Effector CD4-positive, alpha-beta T cell (primary cell): Measurements from ENCODE around the gene CHD1.

Experiments
- DNase-seq: peaks from one replicate; pipeline ENCODE4 v3.0.0-alpha.2; 2020

Gene CHD1

DNA sequence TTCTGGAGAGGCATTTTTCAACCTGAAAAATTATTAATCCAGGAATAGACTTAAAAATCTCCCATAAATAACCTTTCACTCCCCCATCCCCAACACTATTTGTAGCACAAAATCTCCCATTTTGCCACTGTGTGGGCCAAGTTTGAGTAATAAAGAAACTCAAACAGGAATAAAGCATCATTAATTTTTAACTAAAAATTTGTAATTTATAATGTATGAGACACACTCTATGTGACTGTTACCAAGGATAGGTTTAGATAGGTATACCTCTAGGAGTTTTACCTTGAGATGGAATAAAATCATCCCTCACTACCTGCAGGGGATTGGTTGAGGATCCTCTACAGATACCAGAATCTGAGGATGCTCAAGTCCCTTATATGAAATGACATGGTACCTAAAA is 30.1 kb downstream of the CHD1 start:
- DNase-seq = no peak

DNA sequence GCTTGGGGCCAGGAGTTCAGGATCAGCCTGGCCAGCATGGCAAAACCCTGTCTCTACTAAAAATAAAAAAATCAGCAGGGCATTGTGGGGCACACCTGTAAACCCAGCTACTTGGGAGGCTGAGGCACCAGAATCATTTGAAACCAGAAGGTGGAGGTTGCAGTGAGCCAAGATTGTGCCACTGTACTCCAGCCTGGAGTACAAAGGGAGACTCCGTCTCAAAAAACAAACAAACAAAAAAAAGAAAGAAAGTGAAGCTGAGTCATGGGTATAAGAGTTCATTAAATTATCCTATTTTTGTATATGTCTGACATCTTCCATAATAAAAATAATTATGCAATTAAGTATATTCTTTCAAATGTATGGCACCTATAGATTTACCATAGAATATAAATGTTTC is 37.2 kb downstream of the CHD1 start:
- no peak for DNase-seq

DNA sequence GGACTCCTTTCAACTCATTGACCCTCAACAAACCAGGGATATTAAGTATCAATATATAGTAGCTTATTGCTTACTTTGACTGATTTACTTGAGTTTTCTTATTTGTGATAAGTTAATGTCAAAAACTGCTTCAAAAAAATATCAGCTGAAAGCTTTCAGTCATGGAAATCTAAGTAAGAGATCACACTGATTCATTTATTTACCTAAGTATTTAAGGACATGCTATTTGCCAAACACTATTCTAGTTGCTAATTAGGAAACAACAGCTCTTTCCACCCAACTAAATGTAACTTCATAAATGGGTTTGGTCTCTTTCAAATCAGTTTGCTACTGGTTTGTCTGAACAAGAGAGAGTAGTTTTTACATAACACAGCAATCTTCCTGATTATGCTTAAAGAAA is 48.2 kb downstream of the CHD1 start:
- no peak for DNase-seq

DNA sequence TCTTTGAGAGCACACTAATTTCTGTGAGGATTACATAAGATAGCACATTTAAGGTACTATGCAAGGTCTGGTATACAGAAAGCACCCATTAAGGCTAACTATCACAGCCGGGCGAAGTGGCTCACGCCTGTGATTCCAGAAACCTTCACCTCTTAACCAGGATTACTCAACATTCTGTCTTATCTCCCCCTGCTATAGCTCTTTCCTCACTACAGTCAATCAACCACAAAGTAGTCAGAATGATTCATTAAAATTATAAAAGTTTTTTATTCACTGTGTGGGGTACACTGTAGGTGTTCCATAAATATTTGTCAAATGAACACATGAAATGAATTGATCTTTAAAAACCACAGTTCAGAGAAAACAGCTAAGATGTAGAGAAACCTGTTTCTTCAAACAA is 48.7 kb downstream of the CHD1 start:
- no peak for DNase-seq

DNA sequence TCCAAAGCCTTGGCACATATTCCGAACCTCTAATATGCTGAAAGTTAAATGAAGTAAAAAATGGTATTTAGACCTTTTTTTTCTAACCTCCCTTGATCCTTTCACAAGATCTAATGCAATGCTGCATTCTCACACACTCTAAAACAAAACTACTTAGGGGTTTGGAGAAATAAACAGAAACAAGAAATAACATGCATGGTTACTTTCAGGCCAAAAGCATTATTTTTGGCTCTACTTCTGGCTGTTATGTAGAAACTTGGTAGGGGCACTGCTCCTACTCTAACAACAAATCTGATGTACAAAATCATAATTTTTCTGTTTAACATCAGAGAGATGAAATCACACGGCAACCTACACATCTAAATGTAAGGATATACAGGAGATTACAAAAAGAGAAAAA is 51.2 kb downstream of the CHD1 start:
- no peak for DNase-seq

DNA sequence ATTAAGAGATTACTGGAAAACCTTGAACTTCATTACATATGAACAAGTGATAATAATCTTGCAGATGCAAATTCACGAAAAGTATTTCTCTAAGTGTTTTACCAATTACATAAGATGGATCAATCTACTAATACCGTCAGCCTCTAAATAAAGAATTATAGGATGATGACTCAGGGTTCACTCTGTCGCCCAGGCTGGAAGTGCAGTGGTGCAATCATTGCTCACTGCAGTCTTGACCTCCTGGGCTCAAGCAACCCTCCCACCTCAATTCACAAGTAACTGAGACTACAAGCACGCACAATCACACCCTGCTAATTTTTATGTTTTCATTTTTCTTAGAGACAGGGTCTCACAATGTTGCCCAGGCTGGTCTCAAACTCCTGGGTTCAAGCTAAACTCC is 56.1 kb downstream of the CHD1 start:
- no peak for DNase-seq

DNA sequence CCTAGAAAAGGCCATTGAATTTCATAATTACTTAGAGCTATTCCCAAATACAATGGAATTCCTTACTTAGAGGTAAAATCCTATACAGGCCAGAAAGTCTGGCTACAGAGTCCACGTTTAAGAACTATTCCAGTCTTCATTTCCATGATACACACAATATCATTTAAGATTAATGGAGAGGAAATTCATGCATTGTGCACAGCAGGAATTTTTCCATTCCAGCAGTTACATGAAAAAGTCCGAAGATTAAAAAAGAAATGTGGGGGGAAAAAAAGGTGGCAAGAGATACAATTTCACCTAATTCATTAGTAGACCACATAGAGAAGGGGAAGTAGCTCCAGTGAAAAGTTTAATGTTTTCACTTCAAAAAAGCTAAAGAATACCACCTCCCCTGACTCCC is 63.1 kb downstream of the CHD1 start:
- no peak for DNase-seq

DNA sequence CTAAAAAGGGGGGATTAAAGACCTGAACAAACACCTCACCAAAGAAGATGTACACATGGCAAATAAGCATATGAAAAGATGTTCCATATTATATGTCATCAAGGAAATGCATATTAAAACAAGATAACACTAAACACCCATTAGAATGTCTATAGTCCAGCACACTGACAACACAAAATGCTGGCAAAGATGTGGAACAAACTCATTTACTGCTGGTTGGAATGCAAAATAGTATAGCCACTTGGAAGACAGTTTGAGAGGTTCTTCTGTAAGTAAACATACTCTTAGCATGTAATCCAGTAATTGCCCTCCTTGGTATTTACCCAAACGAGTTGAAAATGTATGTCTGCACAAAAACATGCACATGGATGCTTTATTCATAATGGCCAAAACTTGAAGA is 81.8 kb downstream of the CHD1 start:
- DNase-seq = no peak

DNA sequence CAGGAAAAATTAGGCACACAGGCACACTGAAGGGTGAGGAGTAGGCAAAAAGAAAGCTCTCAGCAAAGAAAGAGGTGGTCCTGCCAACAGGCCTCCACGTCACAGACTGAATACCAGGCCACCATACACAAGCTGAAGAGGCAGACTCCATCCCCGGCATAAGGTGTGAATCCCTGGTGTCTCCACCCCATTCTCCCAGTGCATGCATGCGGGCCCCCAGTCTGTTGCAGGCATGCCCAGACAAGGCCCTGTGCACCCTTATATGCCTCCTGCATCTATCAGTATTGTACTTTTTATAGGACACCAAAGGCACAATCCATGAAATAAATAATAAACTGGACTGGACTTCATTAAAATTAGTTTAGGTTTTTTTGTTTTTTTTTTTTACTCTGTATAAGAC is 82.3 kb downstream of the CHD1 start:
- no peak for DNase-seq

DNA sequence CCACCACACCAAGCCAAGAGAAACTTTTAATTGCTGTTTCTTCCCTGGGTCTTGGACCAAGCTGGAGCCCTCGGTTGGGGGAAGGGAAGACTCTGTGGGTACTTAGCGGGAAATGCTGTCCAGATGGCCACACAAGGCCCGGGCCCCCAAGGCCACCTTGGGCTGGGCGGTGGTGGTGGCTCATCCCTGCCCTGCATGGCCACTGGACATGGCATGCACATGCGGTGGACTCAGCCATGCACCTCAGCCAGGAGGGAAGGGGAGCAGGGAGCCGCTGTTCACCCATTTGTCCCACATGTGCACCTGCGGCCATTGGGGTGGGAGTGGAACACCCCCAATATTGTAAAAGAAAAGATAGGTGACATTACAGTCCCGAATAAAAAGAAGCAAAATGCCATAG is 82.9 kb downstream of the CHD1 start:
- no peak for DNase-seq

DNA sequence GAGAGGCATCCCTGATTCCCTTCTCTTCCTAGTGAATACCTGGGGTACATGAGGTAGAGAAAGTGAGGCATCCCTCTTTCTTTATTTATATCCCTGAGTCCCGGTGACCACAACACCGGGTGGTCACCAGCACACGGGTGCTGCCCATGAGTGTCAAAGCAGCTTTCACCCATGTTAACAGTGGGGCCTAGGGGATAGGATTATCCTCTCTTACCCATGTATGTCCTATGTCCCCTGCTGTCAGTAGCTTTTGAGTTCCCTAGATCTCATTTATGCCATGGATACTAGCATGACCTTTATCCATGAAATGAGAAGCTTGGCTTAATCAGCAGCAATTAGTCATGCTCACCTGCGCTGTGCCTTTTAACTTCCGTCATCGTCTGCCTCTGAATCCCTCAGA is 83.9 kb downstream of the CHD1 start:
- DNase-seq = no peak

DNA sequence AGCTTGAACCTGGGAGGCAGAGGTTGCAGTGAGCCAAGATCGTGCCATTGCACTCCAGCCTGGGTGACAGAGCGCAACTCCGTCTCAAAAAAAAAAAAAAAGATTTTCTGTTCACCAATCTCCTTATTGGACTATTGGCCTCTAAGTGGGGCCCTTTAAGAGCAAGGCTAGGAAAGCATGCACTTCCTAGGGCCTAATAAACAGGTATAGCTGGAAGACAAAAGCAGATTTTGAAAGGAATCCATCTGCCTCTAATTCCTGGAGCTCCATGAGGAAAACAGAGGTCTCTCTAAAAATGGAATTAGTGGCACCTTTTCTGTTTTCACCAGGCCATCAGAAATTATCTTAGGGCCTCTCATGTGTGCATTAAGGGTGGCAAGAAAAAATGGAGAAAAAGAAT is 85.3 kb downstream of the CHD1 start:
- DNase-seq = no peak

DNA sequence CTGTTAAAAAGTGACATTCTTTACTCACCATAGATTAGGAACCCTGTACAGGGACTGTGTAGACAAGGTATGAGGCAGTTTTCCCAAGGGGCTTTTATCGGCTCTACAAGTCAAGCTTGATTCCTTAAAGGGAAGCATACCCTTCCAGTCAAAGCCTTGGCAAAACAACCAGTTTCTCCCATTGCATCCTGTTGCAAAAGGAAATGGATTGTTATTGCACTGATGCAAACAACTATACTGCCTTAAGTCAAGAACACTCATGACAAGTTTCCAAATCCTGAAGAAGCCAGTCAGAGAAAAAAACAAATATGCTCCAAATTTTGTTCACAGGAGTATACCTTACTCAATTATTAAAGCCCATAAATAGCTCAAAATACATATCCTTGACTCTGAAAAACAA is 87.9 kb downstream of the CHD1 start:
- DNase-seq = no peak

DNA sequence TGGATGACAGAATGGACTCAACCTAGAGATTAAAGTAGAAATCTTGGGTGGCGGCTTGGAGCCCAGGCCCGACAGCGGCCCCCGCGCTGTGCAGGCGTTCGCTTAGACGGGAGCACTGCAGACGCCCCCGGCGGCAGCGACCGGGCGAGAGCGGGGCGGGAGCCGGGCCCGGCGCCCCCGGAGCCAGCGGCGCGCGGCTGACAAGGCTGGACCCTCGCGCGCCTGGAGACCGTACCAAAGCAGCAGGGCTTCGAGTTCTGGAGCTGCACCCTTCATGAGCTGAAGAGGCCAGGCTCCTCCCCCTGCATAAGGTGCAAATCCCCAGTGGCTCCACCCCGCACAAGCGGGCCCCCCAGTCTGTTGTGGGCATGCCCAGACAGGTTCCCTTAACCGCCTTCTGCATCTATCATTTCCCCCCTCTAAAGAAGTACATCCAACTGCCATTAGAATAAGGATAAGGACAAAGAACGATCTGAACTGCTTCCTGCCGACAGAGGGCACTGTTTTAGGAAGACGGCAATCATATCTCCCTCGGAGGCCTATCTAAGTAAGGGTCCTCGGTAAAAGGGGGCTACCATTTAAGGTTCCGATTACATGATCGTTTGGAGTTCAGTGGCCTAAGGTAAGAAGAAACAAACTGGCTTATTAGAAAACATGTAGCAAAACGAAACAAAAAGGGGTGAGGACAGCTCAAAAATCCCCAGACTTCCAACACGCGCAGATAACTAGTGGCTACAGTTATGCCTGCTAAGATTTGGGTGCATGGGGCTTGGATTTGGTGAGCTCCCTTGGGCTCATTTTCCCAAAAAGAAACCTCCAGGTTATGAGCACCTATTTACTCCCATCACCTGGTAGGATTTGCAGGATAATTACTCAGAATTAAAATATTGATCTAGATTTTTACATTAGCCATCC is 89.1 kb downstream of the CHD1 start:
- no peak for DNase-seq

DNA sequence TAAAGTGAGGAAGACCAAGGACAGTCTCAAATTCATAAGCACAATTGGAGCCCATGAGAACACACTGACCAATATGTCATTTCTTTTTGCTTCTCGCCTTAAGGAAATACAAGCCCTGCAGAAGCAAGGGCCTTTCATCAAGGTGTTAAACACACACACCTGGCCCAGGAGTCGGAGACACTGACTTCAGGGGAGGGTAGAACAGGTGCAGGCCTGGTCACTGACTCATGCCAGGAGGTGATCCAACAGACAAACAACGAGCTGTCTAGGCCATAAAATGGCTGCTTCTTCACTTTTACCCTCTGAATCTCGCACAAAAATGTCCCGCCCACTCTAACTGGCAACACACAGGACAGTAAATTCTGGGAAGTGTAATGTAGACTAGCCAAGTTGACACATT is 92.6 kb downstream of the CHD1 start:
- no peak for DNase-seq

DNA sequence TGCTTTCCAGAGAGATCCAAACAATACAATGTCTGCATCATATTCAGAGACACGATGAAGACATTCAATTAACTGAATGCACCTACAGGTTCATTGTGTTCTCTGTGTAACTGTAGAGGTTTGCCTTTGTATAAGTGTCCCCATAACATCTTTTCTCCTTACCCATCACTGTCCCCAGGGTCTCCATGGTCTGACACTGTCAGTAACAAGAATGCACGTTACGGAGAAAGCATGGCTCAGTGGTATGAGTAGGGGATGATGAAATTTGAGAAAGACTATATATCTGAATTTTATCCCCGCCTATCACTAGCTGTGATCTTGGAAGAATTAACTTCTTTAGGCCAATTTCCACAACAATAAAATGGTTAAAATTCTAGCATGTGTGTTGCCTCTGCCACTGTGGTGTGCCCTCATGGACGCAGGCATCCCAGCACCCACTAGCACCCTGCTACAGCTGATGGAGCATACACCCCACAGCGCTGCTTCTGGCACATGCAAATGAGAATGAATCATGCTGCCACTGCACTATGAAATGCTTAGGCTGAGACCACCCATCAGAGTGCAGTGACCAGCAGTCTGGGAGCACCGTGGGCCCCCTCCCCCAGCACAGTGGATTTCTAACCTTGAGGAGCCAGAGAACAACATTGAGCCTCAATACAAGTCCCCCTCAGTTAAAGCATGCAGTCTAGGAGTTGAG is 101.1 kb downstream of the CHD1 start:
- DNase-seq = no peak

DNA sequence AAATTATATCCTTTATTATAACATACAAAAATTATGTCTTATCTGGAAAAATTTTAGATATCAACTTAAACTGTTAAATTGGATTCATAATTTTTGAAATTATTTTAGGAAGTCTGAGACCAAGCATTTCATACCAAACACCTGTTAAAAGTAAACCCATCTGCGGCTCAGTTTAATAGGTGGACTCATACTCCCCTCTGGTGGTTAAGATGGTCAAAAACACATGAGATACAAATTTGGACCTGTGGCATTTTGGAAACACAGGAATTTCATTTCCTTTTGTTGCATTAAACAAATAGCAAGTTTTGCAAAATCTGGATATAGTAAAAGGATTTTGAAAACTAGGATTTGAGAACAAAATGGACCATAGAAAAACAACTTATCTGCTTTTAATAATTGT is 101.6 kb downstream of the CHD1 start:
- no peak for DNase-seq

DNA sequence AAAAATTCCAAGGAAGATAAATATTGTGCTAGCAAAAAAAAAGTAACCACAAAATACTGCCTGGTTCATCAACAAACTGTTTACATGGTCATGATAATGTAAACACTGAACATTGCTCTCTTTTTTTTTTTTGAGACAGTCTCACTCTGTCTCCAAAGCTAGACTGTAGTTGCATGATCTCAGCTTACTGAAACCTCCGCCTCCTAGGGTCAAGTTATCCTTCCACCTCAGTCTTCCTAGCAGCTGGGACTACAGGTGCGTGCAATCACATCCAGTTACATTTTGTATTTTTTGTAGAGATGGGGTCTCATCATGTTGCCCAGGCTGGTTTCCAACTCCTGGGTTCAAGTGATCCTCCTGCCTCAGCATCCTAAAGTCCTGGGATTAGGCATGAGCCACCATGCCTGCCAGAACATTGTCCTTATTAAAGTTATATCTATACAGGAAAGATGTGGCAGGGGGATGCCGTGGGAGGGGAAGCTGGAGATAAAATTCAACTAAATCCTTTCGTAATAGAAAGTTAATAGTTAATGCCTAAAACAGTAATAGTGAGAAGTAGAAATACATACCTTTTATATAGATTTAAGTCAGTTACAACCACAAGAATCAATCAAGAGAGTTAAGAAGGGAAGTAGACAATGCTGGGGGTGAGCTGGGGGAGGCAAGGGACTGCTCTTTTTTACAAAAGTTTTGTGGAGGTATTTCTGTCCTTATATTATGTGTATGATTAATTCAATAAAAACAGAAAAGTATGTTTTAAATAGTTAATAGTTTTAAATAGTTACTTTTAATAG is 103.0 kb downstream of the CHD1 start:
- DNase-seq = no peak

DNA sequence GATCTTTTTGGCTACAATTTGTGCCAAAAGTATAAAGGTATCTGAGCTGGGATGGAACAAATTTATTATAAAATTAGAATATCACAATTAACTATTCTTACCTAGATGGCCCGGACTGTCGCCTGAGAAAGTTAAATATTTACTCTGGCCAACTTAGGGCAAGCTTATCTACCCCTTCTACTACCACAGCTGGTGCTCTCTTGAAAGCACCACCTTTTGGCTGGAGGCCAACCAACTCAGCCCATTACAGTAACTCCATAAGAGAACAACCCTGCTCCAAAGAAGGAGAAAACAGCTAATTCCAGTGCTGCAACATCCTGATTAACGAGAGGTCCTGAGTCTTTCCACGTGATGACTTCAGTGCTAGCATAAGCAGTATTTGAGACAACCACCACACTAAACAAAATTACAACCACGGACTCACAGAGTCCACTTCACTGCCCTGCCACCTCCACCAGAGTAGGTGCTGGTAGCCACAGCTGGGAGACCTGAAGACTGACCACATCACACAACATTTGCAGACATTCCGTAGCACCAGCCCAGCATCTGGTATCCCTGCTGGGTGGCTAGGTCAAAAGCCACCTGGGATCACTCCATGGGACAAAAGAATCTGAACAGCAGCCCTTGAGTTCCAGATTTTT is 112.1 kb downstream of the CHD1 start:
- DNase-seq = no peak

DNA sequence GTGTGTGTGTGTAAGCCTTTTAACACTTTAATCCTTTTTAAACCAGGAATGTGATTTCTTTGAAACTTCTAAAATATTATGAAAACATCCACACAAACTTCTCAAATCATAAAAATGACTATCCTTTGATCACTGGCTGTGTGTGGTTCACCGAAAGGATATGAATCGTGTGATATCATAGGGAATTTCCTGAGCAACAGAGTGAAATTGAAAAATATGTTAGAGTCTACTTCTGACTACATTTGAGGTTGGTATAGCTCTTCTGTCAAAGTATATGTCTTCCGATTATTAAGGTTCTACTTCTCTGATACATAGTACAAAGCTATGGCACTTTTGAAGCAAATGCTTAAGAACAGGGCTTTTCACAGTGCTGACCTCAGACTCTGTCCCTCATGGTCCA is 115.1 kb downstream of the CHD1 start:
- no peak for DNase-seq

DNA sequence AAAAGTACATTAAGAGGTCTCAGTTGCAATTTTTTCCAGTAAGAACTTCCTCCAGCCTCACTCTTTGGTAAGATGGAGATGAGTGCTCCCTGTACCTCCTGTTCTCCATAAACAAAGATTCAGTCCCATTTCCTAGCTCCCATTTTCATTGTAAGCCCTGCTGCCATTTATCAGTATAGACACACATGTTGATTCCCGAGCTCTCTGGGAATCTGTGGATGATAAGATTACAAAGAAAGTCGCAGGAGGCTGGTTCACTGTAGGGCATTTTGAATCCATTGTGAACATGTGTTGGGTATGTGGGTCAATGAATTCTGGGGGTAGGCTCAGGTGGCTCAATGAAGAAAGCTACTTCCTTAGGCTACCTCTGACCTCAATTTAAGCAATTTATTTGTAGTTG is 118.6 kb downstream of the CHD1 start:
- DNase-seq = no peak

DNA sequence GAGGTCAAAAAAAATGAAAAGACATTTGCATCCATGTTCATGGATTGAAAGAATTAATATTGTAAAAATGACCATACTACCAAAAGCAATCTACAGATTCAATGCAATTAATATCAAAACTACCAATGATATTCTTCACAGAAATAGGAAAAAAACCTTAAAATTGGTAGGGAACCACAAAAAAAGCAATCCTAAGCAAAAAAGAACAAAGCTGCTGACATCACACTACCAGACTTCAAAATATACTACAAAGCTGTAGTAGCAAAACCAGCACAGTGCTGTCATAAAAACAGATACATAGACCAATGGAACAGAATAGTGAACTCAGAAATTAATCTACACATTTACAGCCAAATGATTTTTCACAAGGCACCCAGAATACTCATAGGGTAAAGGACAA is 121.0 kb downstream of the CHD1 start:
- no peak for DNase-seq

DNA sequence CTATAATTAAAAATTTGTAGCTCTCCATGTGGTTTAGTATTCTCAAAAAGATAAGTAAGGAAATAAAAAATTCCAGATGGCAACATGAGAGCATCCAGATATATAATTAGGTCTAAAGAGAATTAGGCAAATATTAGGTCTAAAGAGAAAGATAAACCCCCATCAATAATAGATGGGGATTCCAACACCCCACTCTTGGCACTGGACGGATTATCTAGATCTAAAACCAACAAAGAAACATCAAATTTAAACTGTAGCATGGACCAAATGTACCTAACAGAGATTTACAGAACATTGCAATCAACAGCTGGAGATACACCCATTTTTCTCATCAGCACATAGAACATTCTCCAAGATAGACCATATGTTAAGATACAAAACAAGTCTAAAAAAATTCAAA is 123.7 kb downstream of the CHD1 start:
- DNase-seq = no peak
